Stimulated activated CD8-positive, alpha-beta memory T cell treated with anti-CD3 and anti-CD28 coated beads, Interleukin-15, amount 100 ng/mL, for 1 hour (primary cell): ENCODE measurements around the gene LCMT1.

Experiments used
- DNase-seq: peaks from one replicate; pipeline ENCODE4 v3.0.0-alpha.2; 2020; ENCODE audit warnings: low read depth

The LCMT1 gene

DNA sequence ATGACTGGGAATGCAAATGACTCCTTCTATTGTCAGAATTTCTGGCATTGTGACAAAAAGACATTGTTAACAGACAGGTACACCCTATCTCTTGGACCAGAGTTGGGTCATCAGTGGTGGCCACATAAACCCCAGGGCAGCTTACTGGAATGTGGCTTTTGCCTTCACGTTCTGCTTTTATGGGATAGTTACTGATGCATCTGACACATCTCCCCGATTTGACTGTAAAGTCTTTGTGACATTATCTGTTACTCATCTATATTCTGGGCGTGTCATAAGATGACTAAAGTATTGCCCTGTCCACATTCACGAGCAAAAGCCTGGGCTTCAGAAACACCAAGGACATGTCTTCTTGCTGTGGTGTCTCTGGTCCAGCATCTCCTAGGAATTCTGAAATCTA is 86.5 kb downstream of the LCMT1 start:
- no peak for DNase-seq

DNA sequence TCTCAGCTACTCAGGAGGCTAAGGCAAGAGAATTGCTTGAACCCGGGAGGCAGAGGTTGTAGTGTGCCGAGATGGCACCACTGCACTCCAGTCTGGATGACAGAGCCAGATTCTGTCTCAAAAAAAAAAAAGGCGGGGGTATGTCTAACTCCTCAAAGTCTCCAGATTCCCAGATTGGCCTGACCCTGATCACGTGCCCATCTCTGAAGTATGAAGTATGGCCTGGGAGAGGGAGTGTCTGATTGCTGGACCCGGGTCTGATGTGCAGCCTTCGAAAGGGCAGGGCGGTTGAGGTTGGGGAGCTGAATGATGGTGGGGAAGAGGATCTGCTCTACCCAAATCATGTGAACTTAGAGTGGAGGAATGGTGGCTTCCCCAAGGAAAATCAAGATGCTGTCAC is 87.9 kb downstream of the LCMT1 start:
- no peak for DNase-seq

DNA sequence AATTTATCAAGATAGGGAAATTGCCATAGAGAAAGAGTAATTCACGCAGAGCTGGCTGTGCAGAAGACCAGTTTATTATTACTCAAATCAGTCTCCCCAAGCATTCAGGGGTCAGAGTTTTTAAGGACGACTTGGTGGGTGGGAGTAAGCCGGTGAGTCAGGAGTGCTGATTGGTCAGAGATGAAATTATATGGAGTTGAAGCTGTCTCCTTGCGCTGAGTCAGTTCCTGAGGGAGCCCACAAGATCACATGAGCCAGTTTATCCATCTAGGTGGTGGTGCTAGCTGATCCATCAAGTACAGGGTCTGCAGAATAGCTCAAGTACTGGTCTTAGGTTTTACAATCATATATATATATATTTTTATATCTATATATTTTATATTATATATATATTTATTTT is 99.2 kb downstream of the LCMT1 start:
- no peak for DNase-seq

DNA sequence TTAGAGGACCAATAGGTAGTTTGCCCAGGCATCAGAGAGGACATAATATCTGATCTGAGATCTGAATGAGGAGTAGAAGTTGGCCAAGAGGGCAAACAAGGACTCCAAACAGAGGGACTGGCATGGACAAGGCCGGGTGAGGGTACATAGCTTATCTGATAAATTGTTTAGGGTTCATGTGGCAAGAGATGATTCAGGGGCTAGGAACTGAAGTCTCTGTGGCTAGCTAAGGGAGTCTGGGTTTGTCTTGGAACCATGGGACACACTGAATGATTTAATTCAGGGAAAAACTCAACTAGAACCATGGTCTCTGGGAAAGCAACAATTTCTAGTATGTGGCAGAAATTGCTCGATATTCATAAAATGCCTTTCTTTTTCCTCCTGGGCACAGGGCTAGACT is 101.1 kb downstream of the LCMT1 start:
- no peak for DNase-seq

DNA sequence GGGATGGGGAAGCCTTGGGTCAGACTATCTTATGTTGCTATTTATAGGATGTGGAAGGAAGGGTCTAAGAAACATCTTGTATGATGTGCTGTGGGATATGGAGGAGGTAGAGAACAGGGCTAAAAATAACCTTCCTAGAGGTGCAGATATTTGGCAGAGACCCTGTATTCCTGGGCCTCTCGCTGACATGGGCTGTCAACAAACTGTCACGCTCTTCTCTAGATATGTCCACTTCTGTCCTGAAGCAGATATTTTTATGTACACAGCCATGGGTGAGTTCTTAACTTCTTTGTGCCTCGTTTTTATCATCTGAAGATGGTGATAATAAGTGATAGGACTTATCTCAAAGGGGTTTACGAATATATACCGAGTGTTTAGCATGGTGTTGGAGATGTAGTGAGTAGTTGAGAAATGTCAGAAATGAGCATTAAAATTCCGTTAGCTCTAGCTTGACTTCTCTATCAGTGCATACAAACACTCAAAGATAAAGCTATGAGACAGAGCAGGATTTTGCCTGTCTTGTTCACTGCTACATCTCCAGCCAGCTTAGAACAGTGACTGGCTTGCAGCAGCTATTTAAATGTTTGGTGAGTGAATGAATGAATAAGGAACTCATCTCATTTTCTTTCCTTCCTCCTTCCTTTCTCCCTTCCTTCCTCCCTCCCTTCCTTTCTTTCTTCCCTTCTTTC is 102.3 kb downstream of the LCMT1 start:
- no peak for DNase-seq

DNA sequence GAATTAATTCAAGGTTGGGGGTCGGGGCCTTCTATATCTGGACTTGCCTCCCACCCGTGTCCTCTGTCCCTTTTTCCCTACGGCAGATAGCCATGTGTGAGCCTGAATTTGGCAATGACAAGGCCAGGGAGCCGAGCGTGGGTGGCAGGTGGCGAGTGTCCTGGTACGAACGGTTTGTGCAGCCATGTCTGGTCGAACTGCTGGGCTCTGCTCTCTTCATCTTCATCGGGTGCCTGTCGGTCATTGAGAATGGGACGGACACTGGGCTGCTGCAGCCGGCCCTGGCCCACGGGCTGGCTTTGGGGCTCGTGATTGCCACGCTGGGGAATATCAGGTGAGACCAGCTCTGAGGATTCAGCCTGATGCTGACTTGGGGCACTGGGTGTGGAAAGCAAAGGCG is 105.6 kb downstream of the LCMT1 start:
- DNase-seq = no peak

DNA sequence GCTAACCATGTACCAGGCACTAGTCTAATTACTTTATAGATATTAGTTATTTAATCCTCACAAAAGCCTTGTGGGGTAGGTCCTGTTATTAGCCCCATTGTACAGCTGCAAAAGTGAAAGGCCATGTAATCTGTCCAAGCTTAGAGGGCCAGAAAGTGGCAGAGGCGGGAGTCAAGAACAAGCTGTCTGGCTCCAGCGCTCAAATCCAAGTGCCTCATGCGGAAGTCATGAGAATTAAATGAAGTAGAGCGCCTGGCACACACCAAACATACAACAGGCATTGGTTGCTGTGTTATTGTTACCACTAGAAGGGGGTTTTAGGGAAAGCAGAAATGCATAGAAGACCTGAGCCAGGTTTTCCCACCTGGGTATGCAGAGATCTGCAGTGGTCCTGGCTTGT is 106.4 kb downstream of the LCMT1 start:
- no peak for DNase-seq

DNA sequence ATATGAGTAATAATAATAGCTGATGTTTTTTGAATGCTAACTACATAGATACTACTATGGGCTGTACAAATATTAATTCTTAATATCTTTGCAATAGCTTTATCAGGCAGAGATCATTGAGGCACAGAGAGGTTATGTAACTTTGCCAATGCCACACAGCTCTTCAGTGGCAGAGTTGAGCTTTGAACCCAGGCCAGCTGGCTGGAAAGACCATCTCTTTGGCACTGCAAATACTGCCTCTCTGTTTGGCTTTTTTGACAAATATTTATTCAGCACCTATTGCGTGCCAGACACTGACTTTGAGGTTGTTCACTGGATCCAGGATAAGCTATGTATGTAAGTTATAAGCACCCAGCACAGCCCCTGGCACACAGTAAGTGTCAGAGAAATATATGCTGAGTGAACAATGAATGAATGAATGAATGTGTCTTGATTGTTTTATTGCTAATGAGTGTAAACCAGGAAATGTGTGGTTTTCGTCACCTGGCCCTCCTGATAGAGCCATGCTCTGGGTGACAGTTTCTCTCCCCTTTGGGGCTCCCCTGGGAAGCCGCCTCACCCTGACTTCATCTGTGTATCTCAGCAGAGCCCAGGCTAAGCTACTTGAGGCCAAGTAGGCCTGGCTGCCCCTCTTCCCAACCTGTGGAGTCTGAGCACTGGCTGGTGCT is 107.7 kb downstream of the LCMT1 start:
- no peak for DNase-seq

DNA sequence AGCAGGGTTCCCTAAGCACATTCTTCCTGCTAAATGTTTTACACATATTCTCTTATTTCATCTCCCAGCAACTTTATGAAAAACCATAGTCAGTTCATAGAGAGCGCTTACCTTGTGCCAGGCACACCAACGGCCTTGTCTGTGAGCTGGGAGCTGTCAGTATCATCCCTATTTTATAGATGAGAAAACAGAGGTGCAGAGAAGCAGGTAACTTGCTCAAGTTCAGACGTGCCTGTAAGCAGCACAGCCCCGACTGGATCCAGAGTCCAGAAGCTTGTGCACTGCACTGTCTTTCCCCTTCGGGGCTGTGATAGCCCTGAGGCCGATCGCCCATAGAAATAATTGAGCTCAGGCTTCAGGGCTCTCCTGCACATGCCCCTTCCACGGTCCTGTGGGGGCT is 111.4 kb downstream of the LCMT1 start:
- no peak for DNase-seq

DNA sequence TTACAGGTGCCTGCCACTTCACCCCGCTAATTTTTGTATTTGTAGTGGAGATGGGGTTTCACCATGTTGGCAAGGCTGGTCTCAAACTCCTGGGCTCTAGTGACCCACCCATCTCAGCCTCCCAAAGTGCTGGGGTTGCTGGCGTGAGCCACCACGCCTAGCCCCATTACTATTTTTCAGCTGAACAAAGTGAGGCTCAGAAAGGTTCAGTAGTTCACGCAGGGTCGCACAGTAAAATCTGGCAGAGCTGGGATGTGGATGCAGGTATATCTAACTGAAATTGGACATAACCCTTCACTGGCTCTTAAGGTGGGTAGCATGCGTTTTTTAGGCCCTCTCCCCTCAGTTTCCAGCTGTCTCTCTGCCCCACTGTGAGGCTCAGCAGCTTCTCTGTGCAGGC is 112.4 kb downstream of the LCMT1 start:
- no peak for DNase-seq

DNA sequence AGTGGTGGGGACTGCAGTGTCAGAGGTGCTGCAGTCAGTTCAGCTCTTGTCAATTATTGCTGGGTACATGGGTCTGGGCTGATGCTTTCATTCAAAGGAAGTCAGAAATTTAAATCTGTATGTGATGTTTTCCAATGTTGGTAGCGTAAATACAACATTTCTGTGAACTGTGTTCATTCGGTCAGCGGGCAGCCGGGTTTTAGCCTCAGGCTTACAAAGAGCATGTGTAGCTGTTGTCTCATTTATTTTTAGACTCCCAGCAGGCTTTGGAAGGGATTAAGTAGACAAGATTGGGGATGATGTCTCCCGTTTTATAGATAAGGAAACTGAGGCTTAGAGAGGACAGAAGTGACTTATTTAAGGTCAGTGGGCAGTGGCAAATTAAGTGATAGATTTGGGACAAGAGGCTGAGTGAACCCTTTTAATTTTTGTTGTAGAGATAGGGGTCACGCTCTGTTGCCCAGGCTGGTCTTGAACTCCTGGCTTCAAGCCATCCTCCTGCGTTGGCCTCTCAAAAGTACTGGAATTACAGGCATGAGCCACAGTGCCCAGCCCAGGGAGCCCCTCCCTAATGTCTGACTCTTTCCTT is 113.3 kb downstream of the LCMT1 start:
- DNase-seq = no peak
